Kidney glomerular epithelial cell (primary cell): ENCODE measurements around the gene PPP5C.

ENCODE experiments used
- DNase-seq: peaks from one replicate; lab custom pipeline; 2025; lab: John Stamatoyannopoulos, UW

The PPP5C gene

GRCh38 chr19:46337487-46337886, 9.4 kb upstream of the PPP5C start:
- DNase-seq: no peak

GRCh38 chr19:46339446-46339845, 7.4 kb upstream of the PPP5C start:
- DNase-seq: no peak

DNA sequence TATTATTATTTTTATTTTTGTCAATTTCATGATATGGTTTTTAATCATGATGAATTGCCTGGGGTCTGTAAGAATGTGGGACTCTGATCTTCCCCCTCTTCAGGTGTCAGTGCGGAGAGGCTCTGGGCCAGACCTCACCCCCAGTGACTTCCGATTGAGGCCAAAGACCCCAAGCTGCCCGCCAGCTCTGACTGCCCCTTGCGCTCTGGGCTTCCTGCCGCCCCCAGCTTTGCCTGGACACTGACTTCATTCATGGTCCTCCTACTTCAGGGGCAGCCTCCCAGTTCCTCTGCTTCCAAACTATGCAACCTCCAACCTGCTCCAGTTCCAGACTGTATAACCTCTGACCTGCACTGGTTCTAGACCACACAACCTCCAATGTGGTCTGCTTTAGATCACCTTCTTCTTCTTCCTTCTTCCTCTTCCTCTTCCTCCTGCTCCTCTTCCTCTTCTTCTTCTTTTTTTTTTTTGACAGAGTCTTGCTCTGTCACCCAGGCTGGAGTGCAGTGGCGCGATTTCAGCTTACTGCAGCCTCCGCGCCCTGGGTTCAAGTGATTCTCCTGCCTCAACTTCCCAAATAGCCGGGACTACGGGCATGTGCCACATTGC, 6.7 kb upstream of the PPP5C start:
- DNase-seq: no peak

GRCh38 chr19:46341937-46342336, 5.0 kb upstream of the PPP5C start:
- no peak for DNase-seq

GRCh38 chr19:46344363-46344762, 2.5 kb upstream of the PPP5C start:
- DNase-seq: no peak

DNA sequence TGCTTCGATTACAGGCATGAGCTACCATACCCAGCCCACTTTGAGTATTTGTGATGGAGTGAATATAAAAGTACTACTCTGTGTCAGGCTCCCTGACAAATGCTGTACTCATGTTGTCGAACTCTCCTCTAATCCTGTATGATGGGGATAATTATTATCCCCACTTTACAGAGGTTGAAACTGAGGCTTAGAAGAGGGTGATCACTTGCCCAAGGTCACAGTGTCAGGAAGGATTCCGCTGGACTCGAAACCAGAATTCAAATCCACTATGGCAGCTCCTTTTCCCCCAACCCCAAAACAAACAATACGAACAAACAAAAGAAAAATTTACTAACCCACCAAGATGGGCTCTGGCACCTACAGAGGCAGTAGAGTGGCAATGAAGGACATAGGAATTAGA, 1.7 kb upstream of the PPP5C start:
- DNase-seq: no peak

DNA sequence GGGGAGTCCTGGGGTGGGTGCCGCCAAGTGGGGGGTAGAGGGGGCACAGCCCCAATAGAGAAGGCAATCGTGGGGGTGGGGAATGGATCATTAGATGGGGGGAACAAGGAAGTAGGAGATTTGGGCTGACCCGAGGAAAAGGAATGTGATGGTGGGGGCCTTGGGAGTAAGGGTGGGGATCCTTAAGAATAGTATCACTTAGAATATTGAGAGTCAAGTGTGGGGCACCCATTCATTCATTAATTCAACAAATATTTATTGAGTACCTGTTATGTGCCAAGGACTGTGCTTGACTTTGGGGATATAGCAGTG, 641 bp downstream of the PPP5C start:
- DNase-seq: no peak

DNA sequence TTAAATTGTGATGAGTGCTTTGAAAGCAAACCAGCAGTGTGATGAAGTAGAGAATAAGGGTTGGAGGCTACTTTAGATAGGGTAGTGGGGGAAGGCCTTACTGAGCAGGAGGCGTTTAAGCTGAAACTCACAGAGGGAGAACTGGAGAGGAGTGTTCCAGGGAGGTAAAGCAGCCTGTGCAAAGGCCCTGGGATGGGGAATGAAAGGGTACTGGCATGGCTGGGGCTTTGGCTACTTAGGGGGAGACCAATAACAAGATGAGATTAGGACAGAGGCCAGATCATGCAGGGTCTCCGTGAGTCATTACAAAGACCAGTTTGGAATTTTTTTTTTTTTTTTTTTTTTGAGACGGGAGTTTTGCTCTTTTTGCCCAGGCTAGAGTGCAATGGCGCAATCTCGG, 1.1 kb downstream of the PPP5C start:
- no peak for DNase-seq

DNA sequence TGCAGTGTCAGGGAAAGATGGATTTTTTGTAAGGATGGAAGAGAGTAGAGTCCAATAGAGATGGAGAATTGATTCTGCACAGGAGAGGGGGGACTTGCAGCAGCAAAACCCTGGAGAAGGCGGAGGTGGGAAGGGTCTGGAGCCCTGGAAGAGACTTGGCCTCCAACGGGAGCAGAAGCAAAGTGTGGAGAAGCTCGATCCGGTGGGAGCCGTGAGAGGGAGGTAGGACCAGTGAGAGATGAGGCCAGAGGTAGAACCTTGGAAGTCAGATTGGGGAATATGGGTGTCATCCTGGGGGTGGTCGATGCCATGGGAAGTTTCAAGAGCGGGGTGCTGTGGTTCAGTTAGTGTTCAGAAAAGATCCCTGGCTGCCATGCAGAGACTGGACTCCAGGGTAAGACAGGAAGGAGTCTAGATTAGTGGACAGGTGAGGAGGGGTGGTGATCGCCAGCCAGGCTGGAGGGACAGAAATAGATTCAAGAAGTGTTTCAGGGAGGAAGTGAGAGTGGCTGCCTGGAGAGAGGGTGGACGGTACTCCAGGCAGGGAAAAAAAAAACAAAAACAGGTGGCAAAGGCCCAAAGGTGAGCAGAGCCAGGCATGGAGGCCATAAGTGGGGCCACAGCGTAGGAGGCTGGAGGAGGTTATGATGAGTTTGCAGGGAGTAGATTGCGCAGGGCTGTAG, 2.6 kb downstream of the PPP5C start:
- DNase-seq: no peak

DNA sequence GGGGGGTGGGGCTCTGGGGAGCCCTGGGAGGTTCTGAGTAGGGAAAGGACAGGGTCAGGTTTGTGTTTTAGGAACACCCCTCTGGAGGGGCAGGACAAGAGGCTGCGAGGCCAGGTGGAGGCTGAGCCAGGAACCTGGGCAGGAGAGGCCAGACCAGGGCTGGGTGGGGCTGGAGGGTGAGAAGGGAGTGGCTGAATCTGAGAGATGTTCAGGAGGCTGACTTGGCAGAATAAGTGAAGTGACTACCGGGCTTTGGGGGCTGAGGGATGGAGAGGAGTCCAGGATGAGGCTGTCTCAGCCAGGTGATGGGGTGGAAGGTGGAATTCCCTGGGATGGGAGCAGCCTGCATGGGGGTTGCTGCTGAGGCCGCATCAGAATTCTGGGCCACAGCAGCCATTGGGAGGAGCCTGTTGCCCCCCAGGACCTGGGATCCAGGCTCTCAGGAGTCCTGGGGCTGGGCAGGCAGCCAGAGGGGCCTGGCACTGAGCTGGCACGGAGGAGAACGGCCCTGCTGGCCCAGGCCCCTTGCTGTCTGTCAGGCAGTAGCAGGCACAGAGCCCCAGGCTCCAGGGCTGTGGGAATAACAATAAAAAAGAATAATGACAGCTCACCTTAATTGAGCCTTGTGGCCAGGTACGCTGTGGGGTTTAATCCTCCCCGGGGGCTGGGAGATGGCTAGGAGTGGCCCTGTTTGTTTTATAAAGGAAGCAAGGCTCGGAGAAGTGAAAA, 3.3 kb downstream of the PPP5C start:
- no peak for DNase-seq

DNA sequence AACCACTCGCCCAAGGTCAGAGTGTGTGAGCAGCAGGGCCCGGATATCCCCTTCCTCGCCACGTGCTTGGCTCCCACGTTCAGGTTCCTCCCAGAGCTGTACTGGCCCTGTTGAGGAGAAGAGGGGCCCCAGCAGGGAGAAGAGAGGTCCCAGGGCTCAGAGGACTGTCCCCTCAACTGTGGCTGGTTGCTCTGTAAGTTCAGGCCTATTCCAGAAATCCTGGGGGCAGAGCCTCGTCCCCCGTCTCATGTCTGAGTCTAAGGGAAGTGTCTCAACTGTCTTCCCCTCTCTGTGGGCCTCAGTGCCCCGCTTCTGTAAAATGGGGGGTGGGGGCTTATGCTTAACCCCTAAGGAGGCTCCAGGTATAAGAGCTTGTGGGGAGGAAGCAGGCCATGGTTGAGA, 3.9 kb downstream of the PPP5C start:
- no peak for DNase-seq

DNA sequence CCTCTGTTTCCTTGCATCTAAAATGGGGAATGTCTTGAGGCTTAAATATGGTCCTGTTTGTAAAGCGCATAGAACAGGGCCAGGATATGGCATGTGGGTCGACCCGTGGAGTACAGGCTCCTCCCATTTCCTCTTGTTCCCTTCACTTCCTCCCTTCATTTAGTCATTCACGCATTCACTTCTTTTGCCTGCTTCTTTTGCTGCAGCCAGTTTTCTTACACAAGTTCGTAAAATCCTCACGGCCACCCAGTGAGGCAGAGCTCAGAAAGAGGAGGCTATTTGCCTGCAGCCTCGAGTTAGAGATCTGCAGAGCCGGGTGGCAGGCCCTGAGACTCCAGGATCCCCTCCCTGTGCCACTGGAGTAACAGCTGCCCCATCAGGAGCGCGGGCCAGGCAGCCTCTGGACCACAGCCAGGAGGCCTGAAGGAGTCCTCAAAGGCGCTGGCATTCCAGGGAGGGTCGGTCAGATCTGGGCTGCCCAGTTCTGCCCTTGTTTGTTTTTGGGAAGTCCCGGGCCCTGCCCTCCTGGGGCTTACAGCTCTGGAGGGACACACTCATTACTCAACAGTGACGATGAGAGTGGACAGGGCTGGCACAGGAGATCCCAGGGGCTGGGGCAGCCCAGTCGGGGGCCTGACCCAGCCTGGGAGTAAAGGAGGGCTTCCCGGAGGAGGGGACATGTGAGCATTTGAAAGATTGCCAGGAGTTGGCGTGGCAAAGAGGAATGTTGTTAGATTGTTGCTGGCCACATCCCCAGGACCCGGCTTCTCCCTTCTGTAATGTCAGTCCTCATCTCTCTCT, 4.6 kb downstream of the PPP5C start:
- no peak for DNase-seq

DNA sequence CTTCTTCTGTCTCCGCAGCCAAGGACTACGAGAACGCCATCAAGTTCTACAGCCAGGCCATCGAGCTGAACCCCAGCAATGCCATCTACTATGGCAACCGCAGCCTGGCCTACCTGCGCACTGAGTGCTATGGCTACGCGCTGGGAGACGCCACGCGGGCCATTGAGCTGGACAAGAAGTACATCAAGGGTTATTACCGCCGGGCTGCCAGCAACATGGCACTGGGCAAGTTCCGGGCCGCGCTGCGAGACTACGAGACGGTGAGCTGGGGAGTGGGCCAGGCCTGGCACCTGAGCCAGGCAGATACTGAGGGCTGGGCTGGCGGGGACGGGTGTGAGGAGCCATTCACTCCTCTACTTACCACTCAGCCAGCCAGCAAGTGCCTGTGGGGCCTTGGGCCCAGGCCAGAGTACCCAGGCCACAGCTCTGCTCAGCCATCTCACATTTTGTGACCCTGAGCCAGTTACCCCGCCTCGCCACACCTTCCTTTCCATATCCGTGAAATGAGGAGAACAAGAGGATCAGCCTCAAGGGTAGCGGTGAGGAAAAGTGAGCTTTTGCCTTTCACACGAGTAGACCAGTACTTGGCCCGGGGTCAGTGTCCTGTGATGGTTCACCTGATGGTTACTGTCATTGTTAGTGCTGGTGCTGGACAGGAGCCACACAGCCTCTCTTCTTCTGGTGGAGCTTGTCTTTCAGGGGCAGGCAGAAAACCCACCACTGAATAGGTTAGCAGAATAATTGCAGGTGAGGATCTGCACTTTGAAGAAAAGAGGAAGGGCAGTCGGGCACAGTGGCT, 7.0 kb downstream of the PPP5C start:
- DNase-seq: no peak

GRCh38 chr19:46355234-46356148, 8.6 kb downstream of the PPP5C start:
- DNase-seq: no peak

GRCh38 chr19:46356149-46357055, 9.5 kb downstream of the PPP5C start:
- no peak for DNase-seq

DNA sequence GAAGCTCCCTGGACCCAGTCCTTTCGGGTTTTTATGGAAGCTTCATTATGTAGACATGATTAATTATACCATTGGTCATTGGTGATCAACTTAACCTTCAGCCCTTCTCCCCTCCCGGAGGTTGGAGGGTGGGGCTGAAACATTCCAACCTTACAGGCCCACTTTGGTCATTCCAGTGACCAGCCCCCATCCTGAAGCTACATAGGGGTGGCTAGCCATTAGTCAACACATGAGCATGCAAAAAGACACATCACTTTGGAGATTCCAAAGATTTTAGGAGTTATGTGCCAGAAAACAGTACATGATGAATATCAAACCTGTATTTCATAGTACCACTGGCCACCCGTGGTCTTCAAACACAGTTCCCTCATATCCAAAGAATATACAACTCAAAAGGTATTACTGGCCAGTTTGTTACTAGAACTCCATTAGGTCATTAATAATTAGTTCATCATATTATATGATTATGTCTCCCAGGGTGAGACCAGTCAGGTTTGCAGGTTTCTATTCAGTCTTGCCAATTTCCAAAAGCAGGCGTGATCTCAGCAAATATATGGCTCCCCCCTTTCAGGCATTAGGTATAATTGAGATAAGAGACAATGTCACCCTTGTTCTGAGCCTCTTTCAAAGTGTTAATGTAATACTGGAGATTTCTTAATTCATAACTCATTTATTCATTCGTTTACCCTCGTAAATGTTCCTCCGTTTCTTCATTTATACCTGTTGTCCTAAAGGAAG, 11.1 kb downstream of the PPP5C start:
- DNase-seq: no peak

GRCh38 chr19:46361915-46362314, 15.0 kb downstream of the PPP5C start:
- DNase-seq: no peak

DNA sequence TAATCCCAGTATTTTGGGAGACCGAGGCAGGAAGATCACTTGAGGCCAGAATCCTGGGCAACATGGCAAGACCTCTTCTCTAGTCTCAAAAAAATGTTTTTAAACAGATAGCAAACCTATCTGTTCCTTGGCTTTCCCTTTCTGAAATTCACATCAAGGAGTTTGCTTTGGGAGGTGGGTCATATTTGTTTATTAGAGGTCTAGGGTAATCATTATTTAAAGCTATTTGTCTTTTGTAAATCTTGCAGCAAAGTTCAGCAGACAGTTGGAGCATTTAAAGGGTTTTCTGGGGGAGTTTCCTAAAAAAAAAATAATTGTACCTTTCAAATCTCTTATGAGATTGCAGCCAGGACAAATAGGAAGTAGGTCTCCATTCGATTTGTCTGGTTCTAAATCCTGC, 17.5 kb downstream of the PPP5C start:
- DNase-seq: no peak

DNA sequence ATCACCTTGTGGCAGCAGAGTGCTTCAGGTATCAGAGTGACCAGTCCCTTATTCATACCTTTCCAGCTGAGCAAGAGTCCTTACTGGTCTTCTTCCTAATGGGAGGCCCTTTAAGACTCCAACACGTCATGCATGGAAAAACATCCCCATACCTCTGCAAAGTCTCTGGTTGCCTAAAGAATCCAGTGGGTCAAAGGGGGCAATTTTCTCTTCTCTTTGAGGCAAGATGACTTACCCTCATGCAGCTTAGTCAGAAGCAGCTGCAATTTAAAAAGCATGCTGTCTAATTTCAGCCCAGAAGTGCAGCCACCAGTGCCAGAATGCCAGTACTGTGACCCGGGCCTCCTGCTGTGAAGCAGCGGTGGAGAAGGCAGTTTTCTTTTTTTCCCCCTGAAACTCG, 18.7 kb downstream of the PPP5C start:
- no peak for DNase-seq
